Testis (tissue), 2 donors: Measurements from ENCODE around the gene DSP.

Experiments used
- POLR2A ChIP-seq: fragments of 450-650 bp; IDR thresholded peaks from one replicate; pipeline ENCODE4 v1.6.1; 2017; ENCODE audit warnings: antibody characterized with exemption, mild to moderate bottlenecking, moderate library complexity
- TF ChIP-seq, protein P1 (sequence below), 3 experiments: fragments of 450-650 bp in 2 of 3; fragments of 200-600 bp in 1 of 3; sonication (generic) in 1 of 3; IDR thresholded peaks; one replicate each; pipeline ENCODE4 v1.5.1; 2016 to 2019; ENCODE audit warnings: antibody characterized with exemption in 3 of 3, mild to moderate bottlenecking in 2 of 3, moderate library complexity in 1 of 3

DNA sequence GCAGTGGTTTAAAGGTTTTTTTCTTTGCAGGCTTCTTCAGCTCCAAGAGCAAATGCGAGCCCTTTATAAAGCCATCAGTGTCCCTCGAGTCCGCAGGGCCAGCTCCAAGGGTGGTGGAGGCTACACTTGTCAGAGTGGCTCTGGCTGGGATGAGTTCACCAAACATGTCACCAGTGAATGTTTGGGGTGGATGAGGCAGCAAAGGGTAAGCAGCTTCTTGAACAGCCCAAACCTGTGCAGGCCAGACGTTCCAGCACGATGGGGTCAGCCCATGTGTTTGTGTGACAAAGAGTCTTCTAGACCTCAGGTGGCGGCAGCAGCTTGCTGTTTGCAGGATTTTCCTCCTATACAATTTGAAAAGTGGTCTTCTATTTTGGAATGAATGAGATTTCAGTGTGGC is 17.7 kb downstream of the DSP start:
- TF ChIP-seq, protein P1, sequence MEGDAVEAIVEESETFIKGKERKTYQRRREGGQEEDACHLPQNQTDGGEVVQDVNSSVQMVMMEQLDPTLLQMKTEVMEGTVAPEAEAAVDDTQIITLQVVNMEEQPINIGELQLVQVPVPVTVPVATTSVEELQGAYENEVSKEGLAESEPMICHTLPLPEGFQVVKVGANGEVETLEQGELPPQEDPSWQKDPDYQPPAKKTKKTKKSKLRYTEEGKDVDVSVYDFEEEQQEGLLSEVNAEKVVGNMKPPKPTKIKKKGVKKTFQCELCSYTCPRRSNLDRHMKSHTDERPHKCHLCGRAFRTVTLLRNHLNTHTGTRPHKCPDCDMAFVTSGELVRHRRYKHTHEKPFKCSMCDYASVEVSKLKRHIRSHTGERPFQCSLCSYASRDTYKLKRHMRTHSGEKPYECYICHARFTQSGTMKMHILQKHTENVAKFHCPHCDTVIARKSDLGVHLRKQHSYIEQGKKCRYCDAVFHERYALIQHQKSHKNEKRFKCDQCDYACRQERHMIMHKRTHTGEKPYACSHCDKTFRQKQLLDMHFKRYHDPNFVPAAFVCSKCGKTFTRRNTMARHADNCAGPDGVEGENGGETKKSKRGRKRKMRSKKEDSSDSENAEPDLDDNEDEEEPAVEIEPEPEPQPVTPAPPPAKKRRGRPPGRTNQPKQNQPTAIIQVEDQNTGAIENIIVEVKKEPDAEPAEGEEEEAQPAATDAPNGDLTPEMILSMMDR (IDR thresholded peaks at IDR 0.05): no peak
- no peak for TF ChIP-seq POLR2A
